ENCODE measurements around the gene TMEM38B.

DNA sequence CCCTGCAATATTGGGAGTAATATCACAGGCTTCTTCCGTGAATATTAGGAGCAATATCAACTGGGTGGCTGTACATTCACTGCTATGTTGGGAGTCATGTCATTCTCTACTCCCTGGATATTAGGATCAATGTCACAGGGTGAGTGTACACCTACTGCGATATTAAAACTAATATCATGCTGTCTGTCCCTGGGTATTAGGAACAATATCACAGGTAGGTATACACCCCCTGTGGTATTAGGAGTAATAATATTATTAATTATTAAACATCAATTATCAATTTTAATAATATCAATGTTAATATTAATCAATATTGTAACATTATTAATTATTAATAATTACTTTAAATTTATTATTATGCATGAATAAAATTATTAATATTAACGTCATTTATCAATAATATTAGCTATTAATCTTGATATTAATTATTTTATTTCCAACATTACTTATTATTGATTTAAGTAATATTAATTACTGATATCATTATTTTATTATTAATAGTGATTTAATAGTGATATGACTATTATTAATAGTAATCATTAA is 121.9 kb downstream of the TMEM38B start:
- TF ChIP-seq, protein P1, sequence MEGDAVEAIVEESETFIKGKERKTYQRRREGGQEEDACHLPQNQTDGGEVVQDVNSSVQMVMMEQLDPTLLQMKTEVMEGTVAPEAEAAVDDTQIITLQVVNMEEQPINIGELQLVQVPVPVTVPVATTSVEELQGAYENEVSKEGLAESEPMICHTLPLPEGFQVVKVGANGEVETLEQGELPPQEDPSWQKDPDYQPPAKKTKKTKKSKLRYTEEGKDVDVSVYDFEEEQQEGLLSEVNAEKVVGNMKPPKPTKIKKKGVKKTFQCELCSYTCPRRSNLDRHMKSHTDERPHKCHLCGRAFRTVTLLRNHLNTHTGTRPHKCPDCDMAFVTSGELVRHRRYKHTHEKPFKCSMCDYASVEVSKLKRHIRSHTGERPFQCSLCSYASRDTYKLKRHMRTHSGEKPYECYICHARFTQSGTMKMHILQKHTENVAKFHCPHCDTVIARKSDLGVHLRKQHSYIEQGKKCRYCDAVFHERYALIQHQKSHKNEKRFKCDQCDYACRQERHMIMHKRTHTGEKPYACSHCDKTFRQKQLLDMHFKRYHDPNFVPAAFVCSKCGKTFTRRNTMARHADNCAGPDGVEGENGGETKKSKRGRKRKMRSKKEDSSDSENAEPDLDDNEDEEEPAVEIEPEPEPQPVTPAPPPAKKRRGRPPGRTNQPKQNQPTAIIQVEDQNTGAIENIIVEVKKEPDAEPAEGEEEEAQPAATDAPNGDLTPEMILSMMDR (tag by site-specific recombination; IDR thresholded peaks at IDR 0.05): no peak
- no peak for TF ChIP-seq ZNF274 (IDR thresholded peaks at IDR 0.05; ENCODE audit: low read length)
- no peak for TF ChIP-seq ZNF274 (tag by site-specific recombination; IDR thresholded peaks at IDR 0.05; ENCODE audit: borderline replicate concordance)
- TF ChIP-seq ZNF621 (tag by site-specific recombination; IDR thresholded peaks at IDR 0.05): no peak
- TF ChIP-seq ZNF629 (tag by site-specific recombination; IDR thresholded peaks at IDR 0.05): no peak
